COLO829 (cell line): ENCODE measurements around the gene NAV3.

ENCODE experiments used
- DNase-seq: peaks from one replicate; pipeline ENCODE4 v3.0.0; 2012; ENCODE audit warnings: low spot score

NAV3 gene

DNA sequence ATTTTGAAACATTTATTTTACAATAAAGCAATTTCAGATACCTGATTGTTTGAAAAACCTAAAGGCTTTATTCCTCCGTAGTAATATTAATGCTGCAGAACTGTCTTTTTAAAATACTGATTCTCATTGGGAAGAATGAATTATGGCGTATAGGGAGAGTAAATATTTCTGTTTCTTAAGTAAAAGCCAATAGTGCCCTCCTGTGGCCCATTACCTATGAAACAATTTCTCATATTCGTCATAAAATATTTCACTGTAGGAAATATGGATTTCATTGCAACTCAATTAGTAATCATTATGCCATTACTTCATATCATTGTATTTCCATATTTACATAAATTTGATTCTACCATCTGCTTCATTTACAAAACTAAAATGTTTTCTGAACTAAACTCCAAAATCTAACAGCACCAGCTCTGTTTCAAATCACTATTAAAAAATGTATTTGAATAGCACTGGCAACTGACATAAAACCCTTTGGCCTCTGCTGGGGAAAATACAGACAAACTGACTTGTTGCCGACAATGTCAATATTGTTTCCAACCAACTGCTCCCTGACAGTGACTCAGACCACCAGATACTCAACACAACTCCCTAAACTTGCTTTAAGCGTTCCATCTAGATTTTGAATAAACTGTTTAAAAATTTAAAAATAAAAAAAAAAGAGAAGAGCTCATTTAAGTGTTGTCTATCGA, 290.3 kb downstream of the NAV3 start:
- peak; percentile 26 for DNase-seq

DNA sequence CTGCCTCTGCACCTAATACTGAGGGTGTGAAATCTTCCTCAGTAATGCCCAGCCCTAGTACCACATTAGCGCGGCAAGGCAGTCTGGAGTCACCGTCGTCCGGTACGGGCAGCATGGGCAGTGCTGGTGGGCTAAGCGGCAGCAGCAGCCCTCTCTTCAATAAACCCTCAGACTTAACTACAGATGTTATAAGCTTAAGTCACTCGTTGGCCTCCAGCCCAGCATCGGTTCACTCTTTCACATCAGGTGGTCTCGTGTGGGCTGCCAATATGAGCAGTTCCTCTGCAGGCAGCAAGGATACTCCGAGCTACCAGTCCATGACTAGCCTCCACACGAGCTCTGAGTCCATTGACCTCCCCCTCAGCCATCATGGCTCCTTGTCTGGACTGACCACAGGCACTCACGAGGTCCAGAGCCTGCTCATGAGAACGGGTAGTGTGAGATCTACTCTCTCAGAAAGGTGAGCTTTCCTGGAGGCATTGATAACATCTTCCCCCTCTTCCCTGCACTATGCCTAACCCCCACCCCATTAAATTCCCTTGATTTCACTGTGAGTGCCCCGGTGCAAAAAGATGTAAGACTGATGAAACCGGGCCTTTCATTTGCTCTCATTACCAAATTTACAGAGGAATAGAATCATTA, 291.4 kb downstream of the NAV3 start:
- no peak for DNase-seq

DNA sequence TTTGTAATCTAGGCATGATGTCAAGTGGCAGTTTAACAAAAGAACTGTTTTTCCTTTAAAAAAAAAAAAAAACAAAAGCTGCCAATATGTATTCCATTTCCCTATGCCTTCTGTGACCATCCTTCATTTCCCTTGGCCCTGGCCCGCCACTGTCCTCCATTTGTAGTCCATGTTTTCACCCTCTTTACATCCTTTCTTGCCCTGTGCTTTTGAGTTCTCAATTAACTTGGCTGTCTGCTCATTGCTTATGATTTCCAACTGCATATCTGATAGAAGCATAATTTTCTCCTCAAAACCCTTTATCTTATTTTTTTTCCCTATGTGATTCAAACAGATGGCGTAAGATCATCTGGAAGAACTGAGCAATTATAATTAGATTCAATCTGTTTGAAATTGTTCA, 297.5 kb downstream of the NAV3 start:
- no peak for DNase-seq

DNA sequence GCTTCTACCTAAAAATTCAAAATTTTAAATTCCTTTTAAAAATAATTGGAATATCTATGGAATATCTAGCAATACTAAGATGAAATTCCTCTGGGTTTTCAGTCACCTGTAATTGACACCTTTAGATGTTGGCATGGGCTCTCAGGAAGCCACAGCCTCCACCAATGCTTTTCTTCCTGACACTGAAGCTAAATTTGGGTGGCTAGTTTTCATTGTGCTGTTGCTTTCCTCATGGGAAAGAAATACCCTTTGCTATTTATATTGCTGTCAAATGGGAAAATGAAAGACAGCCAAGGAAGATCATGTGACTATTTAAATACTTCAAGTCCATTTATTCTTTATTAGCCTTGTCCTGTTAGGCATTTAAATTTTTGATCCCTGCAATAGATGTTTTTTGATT, 313.0 kb downstream of the NAV3 start:
- DNase-seq = no peak

DNA sequence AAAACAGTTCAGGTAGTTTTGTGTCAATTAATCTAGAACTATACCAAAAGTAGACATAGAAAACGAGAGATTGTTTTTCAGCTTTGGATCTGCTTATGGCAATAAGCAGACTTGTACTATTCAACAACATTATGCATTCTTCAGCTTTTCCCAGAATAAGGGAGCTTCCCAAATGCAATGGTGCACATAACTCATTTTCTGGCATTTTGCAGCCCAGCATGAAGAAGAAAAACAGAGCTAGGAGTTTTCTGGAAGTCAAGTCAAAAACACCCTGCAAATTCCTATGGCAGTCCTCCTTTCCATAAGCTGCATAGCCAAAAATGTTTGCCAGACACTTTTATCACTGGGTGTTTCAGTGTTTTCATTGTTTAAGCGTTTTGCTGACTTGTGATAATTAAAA, 314.7 kb downstream of the NAV3 start:
- no peak for DNase-seq

DNA sequence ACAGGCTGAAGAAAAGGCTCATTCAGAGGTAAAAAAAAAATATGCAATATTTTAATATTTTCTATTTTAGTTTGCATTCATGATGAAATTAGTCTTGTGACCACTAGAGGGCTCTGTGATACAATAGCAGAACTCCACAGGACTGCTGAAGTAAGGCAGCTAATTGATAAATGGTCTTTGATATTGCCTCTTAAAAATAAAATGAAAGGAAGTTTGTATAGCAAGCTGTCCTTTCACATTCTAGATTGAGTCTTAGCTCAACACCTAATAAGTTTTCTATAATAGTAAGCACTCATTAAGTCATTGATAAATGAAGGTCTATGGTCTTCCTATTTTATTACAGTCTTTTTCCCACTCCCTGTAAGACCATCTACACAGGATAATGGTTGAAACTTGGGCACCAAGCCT, 315.7 kb downstream of the NAV3 start:
- peak; percentile 2 for DNase-seq

DNA sequence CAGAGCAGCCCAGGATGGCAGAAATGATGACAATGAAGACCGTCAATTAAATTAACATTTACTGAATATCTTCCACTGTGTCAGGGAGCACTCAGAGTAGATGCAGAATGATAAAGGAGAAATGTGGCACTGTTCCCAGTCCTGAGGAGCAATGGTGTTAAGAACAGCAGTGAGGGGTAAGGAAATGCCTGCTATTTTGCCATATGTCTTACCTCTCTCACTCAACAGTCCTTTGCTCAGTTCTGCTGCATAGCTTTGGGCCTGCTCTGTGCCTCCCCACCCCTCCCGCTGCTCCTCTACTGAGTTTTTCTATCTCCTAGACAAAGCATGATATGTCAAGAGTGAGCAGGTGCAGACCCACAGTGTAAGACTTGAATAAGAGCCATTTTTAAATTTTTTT, 318.8 kb downstream of the NAV3 start:
- no peak for DNase-seq

DNA sequence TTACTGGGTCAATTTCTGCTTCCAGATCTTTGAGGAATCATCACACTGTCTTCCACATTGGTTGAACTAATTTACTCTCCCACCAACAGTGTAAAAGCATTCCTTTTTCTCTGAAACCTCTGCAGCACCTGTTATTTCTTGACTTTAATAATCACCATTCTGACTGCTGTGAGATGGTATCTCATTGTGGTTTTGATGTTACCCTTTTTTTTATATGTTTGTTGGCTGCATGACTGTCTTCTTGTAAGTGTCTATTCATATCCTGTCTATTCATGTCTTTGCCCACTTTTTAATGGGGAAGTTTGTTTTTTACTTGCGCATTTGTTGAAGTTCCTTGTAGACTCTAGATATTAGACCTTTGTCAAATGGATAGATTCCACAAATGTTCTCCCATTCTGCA, 324.9 kb downstream of the NAV3 start:
- no peak for DNase-seq

DNA sequence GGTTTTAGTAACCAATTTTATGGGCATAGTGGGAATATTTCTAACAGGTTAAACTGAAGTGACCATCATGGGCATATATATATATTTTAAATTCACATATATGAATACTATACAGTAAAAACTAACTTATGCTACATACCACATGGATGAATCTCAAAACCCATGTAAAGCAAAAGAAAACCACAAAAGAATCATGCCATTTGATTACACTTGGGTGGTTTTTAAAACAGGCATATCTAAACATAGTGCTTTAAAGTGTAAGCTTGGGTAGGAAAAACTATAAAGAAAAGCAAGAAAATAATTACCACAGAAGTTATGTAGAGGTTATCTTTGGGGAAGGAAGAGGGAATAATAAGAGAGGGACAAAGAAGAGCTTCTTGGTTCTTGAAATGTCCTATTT, 326.1 kb downstream of the NAV3 start:
- DNase-seq = no peak

DNA sequence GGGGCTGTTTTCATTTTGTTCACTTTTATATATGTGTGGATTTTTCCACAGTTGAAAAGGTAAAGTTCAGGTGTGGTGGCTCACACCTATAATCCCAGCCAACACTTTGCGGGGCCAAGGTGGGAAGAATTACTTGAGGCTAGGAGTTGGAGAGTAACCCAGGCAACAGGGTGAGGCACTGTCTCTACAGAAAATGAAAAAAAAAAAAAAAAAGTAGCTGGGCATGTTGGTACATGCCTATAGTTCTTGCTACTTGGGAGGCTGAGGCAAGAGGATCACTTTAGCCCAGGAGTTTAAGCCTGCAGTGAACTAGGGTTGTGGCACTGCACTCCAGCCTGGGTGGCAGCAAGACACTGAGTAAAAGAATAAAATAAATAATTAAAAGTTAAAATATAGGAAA, 326.5 kb downstream of the NAV3 start:
- no peak for DNase-seq

DNA sequence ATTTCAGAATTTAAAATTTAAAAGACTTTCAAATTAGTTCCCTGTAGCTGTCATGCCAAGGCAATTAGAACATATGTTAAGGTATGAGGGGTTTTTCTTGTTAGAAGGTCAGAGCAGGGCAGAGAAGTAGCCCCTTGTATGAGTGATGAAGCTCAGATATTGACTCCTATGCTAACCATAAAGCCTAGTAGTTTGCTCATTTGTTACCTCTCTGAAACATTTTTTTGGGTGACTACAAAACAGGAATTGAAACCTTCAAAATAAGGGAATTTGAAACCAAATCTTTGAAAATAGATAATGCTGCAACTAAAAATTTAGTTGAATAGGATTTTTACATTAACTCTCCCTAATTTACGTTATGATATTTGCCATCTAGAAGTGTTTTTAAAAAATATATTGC, 333.5 kb downstream of the NAV3 start:
- no peak for DNase-seq

DNA sequence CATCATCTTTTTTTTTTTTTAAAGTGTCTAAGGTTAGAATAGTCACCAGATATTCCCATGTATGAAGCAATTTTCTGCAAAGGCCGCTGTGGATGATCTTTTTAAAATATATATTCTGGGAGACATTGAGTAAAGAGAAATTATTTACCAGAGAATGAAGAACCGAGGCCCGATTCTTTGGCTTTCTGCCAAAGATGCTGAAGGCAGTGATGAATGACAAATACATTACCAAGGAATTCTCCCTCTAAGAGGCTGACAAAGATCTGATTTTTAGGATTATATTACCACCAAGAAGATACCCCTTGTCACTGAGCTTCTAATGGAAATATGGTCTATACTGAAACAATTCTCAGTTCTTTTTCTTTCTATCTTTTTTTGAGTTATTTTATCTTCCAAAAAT, 336.8 kb downstream of the NAV3 start:
- DNase-seq = no peak

DNA sequence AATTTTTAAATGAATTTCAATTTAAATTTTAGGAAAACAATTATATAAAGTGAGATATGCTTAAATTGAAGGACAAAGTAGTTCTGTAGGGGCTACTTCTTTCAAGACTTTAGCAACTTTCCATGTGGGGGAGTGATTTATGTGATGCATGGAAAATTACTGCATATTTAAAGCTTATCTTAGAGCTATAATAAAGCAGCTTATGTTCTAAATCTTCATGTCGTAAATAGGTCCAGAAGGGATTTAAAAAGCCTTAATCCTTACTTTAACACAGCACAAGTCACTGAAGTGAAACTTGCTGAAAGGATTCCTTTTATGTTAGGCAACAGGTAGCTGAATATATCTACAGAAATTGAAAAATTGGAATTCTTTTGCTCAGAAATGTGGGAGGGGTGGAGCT, 340.4 kb downstream of the NAV3 start:
- no peak for DNase-seq

DNA sequence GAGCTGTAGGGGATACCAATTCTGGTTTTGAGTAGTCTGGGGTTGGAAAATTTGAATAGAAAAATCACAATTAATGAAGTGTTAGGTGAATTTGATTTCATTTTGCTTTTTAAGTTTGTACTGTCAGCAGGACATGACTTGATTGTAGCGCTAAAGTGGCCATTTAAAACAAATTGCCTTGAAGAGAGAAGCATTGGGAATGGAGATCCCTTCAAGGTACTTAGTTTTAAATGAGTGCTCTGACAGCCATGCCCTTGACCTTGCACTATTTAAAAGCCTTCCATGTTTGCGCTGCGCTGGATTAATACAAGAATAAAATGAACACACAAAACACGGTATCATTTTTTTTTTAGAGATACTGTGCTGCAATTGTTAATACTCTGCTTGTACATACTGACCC, 345.9 kb downstream of the NAV3 start:
- DNase-seq = no peak

DNA sequence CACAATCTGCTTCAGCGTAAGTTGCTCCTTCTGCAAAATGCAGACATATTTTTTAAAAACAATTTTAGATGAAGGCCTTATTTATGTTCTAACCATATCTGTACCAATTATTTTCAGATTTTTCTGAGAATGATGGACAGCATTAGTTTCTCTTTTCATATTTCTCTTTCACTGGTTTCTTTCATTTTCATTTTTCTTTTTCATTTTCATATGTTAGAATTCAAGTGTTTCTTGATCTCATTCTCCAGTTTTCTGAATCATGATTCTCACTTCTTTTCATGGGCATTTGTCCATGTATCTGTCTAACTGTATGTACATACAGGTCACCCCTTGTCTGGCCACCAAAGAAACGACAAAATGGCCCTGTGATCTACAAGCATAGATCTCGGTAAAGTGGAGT, 346.6 kb downstream of the NAV3 start:
- DNase-seq = no peak

DNA sequence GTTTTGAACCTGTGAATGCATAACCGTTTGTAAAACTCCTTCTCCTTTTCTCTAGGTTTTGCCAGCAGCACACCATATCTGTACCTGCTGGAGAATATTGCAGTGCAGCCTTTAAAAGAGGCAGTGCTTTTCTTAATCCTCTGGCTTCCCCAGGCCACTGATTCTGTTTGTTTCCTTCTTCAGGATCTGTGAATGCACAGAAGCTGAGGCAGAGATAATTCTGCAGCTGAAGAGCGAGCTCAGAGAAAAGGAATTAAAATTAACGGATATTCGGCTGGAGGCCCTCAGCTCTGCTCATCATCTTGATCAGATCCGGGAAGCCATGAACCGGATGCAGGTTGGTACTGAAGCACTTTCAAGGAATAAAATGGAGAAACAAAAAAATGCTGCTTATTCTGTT, 348.7 kb downstream of the NAV3 start:
- DNase-seq = no peak

DNA sequence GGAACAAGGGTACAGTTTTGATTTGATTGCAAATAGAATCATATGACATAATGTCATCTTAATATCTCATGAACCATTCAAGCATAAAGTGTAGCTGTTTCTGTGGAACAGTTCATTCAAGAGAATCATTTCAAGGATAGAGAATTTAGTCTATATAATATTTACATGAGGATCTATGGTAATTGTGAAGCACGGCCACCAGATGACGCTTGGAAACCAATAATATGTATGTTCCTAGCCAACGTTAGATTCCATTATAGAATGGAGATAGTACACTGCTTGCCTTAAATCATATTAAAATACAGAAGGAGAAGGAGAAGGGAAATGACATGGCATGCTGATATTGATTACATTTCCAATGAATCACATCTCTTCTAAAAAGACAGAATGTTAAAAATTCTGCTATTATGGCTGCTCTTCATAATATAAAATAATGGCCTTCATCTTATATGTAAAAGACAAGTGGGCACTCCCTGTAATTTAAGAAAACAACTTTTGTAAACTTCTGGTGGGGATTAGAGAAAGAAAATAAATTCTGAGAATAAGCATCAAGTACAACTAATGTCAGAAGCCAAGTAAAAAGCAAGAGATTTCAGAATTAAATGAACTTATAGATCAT, 351.0 kb downstream of the NAV3 start:
- peak; percentile 18 for DNase-seq

DNA sequence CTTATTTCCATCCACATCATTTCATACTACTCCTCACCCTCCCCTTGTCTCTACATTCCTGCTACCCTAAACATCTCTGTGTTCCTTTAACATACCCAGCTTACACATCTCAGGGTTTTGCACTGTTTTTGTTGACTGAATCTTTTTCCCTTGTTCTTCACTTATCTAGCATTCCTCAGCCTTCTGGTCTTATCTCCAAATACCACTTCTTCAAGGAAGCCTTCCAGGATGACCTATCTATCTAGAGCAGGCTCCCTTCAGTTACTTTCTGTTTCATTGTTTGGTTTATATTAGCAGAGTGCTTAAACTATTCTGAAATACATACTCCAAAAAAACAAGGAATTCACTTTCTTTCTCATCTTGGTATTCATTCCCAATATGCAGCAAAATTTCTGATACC, 353.1 kb downstream of the NAV3 start:
- no peak for DNase-seq

DNA sequence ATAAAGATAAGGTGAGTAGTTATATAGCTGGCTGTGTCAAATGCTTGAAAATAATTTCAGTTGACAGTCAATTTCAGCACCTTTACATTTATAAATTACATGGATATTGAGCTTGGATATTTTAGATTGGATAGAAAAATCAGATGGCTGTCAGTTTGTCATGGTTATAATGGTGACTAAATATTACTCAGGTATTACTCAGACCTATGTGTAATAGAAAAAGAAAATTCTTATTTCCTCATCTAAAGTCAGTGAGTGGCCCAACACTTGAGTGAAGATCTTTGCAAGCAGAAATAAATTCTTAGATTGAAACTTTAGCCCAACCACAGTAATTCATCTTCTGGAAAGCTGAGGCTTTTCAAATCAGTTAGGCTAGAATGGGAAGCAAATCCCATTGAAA, 354.4 kb downstream of the NAV3 start:
- DNase-seq = no peak

DNA sequence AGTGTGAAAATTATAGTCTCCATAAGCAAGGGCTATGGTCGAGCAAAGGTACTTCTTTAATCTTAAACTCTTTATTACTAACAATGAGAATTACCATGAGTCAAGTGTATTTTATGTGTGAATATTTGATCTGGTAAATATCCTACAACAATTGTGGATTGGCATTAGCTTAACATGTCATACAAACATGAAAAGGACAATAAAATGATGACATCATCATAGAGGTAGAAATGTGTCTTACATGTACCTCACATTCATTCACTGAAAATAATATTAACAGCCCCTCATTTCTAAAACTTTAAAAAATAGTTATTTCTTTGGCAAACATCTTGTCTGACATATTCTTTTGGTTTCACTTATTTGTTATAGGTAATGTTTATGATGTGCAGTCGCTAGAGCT, 355.0 kb downstream of the NAV3 start:
- no peak for DNase-seq

DNA sequence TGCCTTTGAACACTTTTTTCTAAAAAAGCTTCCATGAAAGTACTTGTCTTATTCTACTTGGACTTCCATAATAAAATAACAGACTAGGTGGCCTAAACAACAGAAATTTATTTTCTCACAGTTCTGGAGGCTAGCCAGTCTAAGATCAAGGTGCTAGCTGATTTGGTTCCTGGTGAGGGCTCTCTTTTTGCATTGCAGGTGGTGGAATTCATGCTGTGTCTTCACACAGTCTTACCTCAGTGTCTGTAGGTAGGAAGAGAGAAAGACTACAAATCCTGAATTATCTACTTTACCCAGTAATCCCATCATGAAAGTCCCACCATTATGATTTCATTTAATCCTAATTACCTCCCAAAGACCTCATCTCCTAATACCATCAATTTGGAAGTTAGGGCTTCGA, 356.0 kb downstream of the NAV3 start:
- no peak for DNase-seq

DNA sequence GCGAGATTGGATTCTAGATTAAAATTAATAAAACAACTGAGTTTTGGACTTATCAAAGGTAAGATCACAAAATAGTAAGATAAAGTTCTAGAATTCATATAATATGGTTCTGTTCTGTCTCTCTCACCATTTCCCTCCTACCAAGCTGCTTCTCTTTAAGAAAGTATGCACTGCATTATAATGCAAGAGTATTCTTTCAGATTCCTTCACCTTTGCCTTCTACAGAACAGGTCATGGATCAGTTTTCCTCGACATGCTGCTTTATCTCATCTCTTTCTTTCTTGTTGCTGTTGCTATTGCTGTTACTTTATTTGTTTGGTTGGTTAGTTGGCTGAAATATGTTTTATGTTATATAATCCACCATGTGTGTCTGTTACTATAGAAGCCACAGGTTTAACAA, 357.0 kb downstream of the NAV3 start:
- DNase-seq = no peak

DNA sequence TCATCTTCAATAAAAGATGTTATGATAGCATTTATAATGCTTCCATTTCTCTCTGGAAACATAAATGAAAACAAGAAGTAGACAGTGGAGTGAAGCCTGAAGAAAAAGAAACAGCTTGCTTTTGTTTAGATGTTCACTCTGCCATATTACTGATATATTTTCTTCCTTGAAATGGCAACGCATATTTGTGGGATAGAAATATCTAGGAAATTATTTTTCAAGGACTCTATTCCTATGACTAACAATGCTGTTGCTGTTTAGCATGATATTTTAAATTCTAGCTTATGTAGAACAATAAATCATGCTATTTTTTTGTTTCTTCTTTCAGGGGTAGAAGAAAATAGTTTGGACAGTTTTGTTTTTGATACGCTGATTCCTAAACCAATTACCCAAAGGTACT, 359.0 kb downstream of the NAV3 start:
- no peak for DNase-seq

DNA sequence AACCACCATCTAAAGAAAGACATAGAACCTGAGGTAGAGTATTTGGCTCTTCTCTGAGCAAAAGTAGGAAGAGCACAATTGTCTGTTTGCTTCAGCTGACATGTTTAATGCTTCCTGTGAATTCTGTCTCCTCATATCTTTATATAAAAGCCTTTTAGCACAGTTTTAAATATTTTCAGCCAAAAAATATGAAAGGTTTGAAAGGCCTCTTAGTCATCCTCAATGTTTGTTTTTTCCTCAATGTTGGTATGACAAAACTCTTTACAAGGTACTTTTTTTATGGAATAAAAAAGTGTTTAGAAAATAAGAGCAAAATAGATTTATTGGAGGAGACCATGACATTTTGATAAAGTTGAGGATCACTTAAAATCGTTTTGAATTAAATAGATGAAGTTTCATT, 360.9 kb downstream of the NAV3 start:
- DNase-seq = no peak
